Heart right ventricle (tissue), 16 donors: Measurements from ENCODE around the gene PNN. TPM values are rescaled to one million over a fixed set of nuclear protein-coding genes. Genes with fewer than 3 reads are reported as not detected.
"Not testable (repeated sequence)": the region's sequence is repeated elsewhere in the genome, so short reads cannot be mapped to it uniquely, and the experiment has no call there.

Experiments
- ATAC-seq, 8 donors: fragments of 200-7000 bp; cut with Tn5 transposase; one replicate each; pipeline ENCODE4 v1.9.1; 2020; ENCODE audit warnings: mild to moderate bottlenecking in 8 of 8, moderate library complexity in 8 of 8, moderate number of reproducible peaks in 1 of 8
- DNase-seq, 2 donors: peaks; one replicate each; pipeline ENCODE4 v3.0.0-alpha.2; 2020
- H3K27ac ChIP-seq, 10 donors: fragments of 200-600 bp; sonication (generic) in 2 of 10; one replicate each; pipeline versions ENCODE4 v1.5.0 to v1.8.0; 2020 to 2022; ENCODE audit warnings: mild to moderate bottlenecking in 3 of 10
- H3K27me3 ChIP-seq, 7 donors: fragments of 200-600 bp; one replicate each; pipeline ENCODE4 v1.8.0; 2021 to 2022; ENCODE audit warnings: mild to moderate bottlenecking in 2 of 7
- H3K36me3 ChIP-seq, 9 donors: fragments of 200-600 bp; sonication (generic) in 1 of 9; one replicate each; pipeline versions ENCODE4 v1.5.0 to v1.8.0; 2020 to 2022; ENCODE audit warnings: mild to moderate bottlenecking in 2 of 9
- H3K4me1 ChIP-seq, 9 donors: fragments of 200-600 bp; sonication (generic) in 1 of 9; one replicate each; pipeline versions ENCODE4 v1.5.0 to v1.8.0; 2020 to 2022; ENCODE audit warnings: mild to moderate bottlenecking in 4 of 9
- H3K4me3 ChIP-seq, 10 donors: fragments of 200-600 bp; sonication (generic) in 2 of 10; one replicate each; pipeline versions ENCODE4 v1.5.0 to v1.8.0; 2020 to 2022; ENCODE audit warnings: mild to moderate bottlenecking in 7 of 10, moderate library complexity in 2 of 10
- H3K9me3 ChIP-seq, 11 donors: fragments of 200-600 bp in 10 of 11; sonication (generic) in 2 of 11; one replicate each; pipeline versions ENCODE4 v1.5.0 to v1.8.0; 2013 to 2022; ENCODE audit warnings: mild to moderate bottlenecking in 2 of 11, control low read depth in 1 of 11, moderate library complexity in 1 of 11
- CTCF ChIP-seq, 9 donors: fragments of 200-600 bp; sonication (generic) in 2 of 9; IDR thresholded peaks; one replicate each; pipeline versions ENCODE4 v1.5.0 to v1.8.0; 2021 to 2022; ENCODE audit warnings: antibody characterized with exemption in 9 of 9, mild to moderate bottlenecking in 5 of 9, moderate library complexity in 1 of 9
- WGBS, 2 donors: extraction: QIAGEN DNeasy Blood & Tissue Kit; methylation state at CpG; one replicate each; pipeline ENCODE4 v1.1.7; 2013; ENCODE audit warnings: inconsistent platforms in 1 of 2; 5-methylcytosine and 5-hydroxymethylcytosine counted together
- intact Hi-C, 10 donors: fragments of 100-400 bp; cut with DNase I; formaldehyde crosslinking; loops; one replicate each; pipeline versions ENCODE4 v1.11.1 to v1.14.2; 2022
- polyA plus RNA-seq, 2 donors: library from polyadenylated mRNA; stranded (reverse); fragments of 200-250 nt; gene quantifications; one replicate each; pipeline ENCODE4 v1.2.3, GENCODE V29; 2013
- total RNA-seq, 10 donors: library from RNA; stranded (reverse); fragmentation: NEBNext Ultra II Directional in 3 of 10; extraction: Animal tissue kit (Norgen Biotek cat#: 25700) in 3 of 10; gene quantifications; one replicate each; pipeline versions ENCODE4 v1.2.1 to v1.2.4, GENCODE V29; 2021 to 2023
- donor health status: Arrhythmogenic right ventricular cardiomyopathy.
- donor health status: ischemic (EF 13 %, LVEDD 7.1; RV severe dilation, severe dysfunction).
- donor health status: healthy with polysubstance abuse.
- donor health status: DM: no; HTN: yes; CAD: no.
- donor health status: DM: no; HTN: no; CAD: no.
- donor health status: ischemic (EF 25% LVEDD 6.9; RV normal size, moderate dysfunction).
- donor health status: ischemic (EF 25% LVEDD 5.7; RV mildly dilated, moderate dysfunction).
- donor health status: healthy.
- donor health status: DM: yes; HTN: yes; CAD: no.
- donor health status: Ischemic cardiomyopathy.
- donor health status: ischemic (EF 35%, LVEDD 5.7; RV mildly dilated, moderate dysfunction).
- donor health status: nonischemic (EF 11% LVEDD 7.7; RV severe dilation, severe dysfunction).
- donor health status: DM: yes; HTN: yes; CAD: no.
- donor health status: PGD.
- donor health status: ischemic (EF 29% LVEDD 5.4; RV normal size, mild dysfunction).
- donor health status: nonischemic (EF 23%, LVEDD 6.1; RV moderate dilation, normal function).

The PNN gene
- total and polyA plus RNA-seq, 12 donors: 16.8 to 54.4 (median 20.5) TPM

- ATAC-seq (no peak), DNase-seq (no peak)
- Histone ChIP-seq H3K4me3 (no peak overlapping the region), H3K4me1 (peaks cover 0 to 35% (median 0%) of the 10 kb centered on the region in 9 donors), H3K36me3 (no peaks in the 10 kb centered on the region), H3K9me3 (no peaks in the 10 kb centered on the region), H3K27me3 (no peaks in the 10 kb centered on the region), H3K27ac (peak overlapping the region in 1 of 10 donors; percentile 52)
- 98 to 100% methylated on average over 1 of the region's 1 CpG for WGBS, 2 donors
- TF ChIP-seq CTCF (IDR thresholded peaks at IDR 0.05): no peak
- intact Hi-C loops: no loop called here
Observed at GRCh38 chr14:39229222-39229543, 54.1 kb downstream of the PNN start.

GRCh38 chr14:39229601-39230110, 54.6 kb downstream of the PNN start:
- ATAC-seq: no peak
- intact Hi-C loops: loop anchor here in 1 of 10 donors (5.0 kb wide), 1 partner anchor 138 kb away; no protein-coding TSS in a partner anchor
- Histone ChIP-seq H3K4me3 (no peak overlapping the region), H3K4me1 (peaks cover 0 to 39% (median 0%) of the 10 kb centered on the region in 9 donors), H3K9me3 (no peaks in the 10 kb centered on the region), H3K27ac (peak overlapping the region in 1 of 10 donors; percentile 38), H3K36me3 (no peaks in the 10 kb centered on the region), H3K27me3 (no peaks in the 10 kb centered on the region)
- WGBS, 2 donors: 83 to 84% methylated on average over 3 of the region's 3 CpGs
- DNase-seq: no peak
- no peak for TF ChIP-seq CTCF (IDR thresholded peaks at IDR 0.05)

- H3K4me1 ChIP-seq: peaks cover 0 to 40% (median 0%) of the 10 kb centered on the region in 9 donors
- ATAC-seq: no peak
- no peaks in the 10 kb centered on the region for H3K27me3 ChIP-seq
- TF ChIP-seq CTCF (IDR thresholded peaks at IDR 0.05): no peak
- DNase-seq: no peak
- 89% methylated on average over 5 of the region's 5 CpGs for WGBS, 2 donors
- H3K4me3 ChIP-seq: no peak overlapping the region
- no peaks in the 10 kb centered on the region for H3K36me3 ChIP-seq
- intact Hi-C loops: loop anchor here in 1 of 10 donors (5.0 kb wide), 1 partner anchor 137 kb away; no protein-coding TSS in a partner anchor
- no peak overlapping the region for H3K27ac ChIP-seq
- no peaks in the 10 kb centered on the region for H3K9me3 ChIP-seq
Observed at GRCh38 chr14:39230416-39231035, 55.5 kb downstream of the PNN start.

GRCh38 chr14:39231751-39232553, 56.9 kb downstream of the PNN start:
- not testable (repeated sequence) for H3K36me3 ChIP-seq
- intact Hi-C loops: loop anchor here in 1 of 10 donors (5.0 kb wide), 1 partner anchor 135 kb away; no protein-coding TSS in a partner anchor
- ATAC-seq: peak in 4 of 8 donors; percentile 49 to 72 (median 54)

More at GRCh38 chr14:39231751-39232553, 56.9 kb downstream of the PNN start:
- 88 to 89% methylated on average over 11 of the region's 11 CpGs for WGBS, 2 donors
- not testable (repeated sequence) for H3K9me3 ChIP-seq, H3K27me3 ChIP-seq, DNase-seq, H3K4me3 ChIP-seq
- H3K4me1 ChIP-seq: peaks cover 0 to 40% (median 0%) of the 10 kb centered on the region in 9 donors
- H3K27ac ChIP-seq: peak overlapping the region in 1 of 10 donors; percentile 62
- TF ChIP-seq CTCF (IDR thresholded peaks at IDR 0.05): peak in 7 of 9 donors; percentile 12 to 49 (median 45)
